Fibroblast of skin of back (primary cell): ENCODE data around the gene TTLL13.

ENCODE experiments used
- DNase-seq: peaks from one replicate; pipeline ENCODE4 v3.0.0-alpha.2; 2013

TTLL13 gene

GRCh38 chr15:90214553-90215196, 34.7 kb upstream of the TTLL13 start:
- no peak for DNase-seq

DNA sequence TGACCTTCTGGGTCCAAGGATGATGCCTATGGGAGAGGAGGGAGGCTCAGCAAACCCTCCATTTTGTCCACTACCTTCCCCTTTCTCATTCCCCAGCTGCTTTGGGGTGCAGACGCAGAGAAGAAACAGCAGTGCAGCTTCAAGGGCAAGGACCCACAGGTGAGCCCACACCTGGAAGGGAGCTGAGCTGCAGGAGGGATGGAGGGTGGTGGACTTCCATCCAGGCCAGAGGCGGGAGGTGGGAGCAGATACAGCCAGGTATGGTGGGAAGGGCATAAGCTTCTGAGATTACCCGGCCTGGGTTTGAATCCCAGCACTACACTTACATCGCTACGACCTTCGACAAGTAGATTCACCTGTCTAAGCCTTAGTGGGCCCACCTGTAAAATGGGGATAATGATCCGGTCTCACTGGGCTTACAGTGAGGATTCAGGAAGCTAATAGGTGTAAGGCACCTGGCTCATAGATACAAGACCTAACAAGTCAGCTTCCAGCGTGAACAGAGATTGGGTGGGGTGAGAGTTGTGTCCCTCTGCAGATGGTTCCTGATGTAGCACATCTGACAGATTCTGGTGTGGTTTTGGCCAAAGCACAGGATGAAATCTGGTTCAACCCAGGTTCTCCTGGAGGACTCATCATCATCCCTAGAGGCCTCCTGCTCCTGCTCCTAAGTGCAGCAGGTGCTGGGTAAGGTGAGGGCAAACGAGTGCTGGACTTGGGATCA, 31.5 kb upstream of the TTLL13 start:
- no peak for DNase-seq

- DNase-seq = peak; percentile 30
Measured at GRCh38 chr15:90219421-90220141, 29.8 kb upstream of the TTLL13 start.

DNA sequence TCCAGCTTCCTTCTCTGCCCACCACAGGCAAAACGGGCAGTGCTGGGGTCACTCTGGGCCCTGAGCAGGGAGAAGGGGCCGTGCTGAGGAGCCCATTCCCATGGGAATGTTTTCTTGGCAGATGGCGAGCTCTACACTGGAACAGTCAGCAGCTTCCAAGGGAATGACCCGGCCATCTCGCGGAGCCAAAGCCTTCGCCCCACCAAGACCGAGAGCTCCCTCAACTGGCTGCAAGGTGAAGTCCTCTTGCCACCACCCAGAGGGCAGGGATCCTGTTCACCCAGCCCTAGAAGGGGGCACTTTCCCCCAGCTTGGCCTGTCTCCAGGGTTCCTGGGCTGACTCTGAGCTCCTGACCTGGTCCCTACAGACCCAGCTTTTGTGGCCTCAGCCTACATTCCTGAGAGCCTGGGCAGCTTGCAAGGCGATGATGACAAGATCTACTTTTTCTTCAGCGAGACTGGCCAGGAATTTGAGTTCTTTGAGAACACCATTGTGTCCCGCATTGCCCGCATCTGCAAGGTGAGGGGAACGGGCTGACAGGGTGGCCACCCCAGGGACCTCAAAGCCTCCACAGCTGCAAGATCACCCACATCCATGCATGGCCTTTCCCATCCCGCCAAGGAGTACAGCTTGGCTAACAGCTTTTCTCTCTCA, 28.0 kb upstream of the TTLL13 start:
- DNase-seq = peak; percentile 83

- DNase-seq = no peak
Measured at GRCh38 chr15:90222547-90222946, 26.8 kb upstream of the TTLL13 start.

GRCh38 chr15:90223441-90224165, 25.8 kb upstream of the TTLL13 start:
- DNase-seq = no peak

DNA sequence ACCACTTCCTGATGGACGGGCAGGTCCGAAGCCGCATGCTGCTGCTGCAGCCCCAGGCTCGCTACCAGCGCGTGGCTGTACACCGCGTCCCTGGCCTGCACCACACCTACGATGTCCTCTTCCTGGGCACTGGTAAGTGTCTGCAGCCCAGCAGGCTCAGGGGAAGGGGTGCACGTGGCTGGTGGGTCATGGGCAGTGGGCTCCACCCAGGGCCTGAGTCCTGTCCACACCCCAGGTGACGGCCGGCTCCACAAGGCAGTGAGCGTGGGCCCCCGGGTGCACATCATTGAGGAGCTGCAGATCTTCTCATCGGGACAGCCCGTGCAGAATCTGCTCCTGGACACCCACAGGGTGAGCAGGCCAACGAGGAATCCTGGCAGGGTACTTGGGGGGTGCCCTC, 24.3 kb upstream of the TTLL13 start:
- no peak for DNase-seq

DNA sequence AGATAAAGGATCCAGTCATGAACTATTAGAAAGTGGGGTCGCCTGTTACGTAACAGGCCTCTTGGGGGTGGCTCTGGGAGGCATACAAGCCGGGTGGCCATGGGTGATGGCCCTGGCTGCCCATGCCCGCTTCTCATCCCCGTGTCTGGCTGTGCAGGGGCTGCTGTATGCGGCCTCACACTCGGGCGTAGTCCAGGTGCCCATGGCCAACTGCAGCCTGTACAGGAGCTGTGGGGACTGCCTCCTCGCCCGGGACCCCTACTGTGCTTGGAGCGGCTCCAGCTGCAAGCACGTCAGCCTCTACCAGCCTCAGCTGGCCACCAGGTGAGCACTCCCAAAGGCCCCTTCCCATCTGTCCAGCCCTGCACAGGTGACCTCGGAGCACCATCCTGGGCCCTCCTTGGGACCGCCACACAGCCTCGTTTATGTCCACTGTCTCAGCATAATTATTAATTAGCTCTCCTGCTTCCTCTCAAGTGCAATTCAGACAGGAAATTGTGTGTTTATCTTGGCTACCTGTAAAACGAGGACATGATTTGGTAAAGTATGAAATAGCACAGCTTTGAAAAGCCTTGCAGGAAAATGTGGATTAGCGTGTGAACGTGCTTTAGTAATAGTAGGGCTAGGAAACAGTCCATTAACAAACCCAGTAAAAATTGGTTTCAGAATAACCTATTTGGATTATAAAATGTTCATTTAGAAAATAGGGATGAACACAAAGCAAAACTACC, 23.7 kb upstream of the TTLL13 start:
- no peak for DNase-seq

DNA sequence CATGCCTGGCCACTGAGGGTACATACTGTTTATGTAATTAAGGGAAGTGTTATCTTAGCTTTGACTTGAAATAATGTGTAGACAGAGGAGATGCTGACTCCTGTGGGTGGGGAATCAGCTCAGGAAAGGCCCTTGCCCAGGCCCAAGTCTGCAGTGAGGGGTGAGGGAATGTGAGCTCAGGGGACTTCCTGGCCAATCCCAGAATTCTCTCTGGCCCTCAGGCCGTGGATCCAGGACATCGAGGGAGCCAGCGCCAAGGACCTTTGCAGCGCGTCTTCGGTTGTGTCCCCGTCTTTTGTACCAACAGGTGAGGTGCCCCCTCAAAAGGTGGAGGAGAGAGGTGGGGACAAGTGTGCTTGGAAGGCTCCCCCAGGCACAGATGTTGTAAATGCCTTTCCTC, 22.0 kb upstream of the TTLL13 start:
- DNase-seq = no peak

DNA sequence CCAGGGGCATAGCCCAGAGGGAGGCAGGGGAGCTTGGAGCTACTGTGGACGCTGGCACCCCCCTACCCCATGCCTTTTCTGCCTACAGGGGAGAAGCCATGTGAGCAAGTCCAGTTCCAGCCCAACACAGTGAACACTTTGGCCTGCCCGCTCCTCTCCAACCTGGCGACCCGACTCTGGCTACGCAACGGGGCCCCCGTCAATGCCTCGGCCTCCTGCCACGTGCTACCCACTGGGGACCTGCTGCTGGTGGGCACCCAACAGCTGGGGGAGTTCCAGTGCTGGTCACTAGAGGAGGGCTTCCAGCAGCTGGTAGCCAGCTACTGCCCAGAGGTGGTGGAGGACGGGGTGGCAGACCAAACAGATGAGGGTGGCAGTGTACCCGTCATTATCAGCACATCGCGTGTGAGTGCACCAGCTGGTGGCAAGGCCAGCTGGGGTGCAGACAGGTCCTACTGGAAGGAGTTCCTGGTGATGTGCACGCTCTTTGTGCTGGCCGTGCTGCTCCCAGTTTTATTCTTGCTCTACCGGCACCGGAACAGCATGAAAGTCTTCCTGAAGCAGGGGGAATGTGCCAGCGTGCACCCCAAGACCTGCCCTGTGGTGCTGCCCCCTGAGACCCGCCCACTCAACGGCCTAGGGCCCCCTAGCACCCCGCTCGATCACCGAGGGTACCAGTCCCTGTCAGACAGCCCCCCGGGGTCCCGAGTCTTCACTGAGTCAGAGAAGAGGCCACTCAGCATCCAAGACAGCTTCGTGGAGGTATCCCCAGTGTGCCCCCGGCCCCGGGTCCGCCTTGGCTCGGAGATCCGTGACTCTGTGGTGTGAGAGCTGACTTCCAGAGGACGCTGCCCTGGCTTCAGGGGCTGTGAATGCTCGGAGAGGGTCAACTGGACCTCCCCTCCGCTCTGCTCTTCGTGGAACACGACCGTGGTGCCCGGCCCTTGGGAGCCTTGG, 21.3 kb upstream of the TTLL13 start:
- DNase-seq = no peak

GRCh38 chr15:90228960-90229359, 20.4 kb upstream of the TTLL13 start:
- no peak for DNase-seq

DNA sequence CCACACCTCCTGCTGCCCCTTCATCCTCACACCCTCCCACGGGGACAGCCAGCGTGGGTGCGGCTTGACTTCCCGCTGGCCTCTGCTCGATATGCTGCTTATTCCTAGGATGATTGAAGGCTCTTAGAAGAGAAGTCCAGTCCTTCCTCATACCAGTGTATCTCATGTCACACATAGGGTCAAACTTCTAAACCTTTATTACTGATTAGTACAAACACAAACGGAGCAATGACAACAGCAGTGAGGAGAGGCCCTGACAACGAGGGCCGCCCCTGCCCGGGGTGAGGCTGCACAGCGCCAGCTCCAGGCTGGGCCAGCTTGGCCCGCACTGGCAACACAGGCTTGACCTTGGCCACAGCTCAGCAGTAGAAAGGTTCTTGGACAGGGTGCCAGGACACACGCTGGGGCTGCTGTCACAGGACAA, 19.3 kb upstream of the TTLL13 start:
- no peak for DNase-seq

GRCh38 chr15:90230610-90231009, 18.7 kb upstream of the TTLL13 start:
- no peak for DNase-seq

DNA sequence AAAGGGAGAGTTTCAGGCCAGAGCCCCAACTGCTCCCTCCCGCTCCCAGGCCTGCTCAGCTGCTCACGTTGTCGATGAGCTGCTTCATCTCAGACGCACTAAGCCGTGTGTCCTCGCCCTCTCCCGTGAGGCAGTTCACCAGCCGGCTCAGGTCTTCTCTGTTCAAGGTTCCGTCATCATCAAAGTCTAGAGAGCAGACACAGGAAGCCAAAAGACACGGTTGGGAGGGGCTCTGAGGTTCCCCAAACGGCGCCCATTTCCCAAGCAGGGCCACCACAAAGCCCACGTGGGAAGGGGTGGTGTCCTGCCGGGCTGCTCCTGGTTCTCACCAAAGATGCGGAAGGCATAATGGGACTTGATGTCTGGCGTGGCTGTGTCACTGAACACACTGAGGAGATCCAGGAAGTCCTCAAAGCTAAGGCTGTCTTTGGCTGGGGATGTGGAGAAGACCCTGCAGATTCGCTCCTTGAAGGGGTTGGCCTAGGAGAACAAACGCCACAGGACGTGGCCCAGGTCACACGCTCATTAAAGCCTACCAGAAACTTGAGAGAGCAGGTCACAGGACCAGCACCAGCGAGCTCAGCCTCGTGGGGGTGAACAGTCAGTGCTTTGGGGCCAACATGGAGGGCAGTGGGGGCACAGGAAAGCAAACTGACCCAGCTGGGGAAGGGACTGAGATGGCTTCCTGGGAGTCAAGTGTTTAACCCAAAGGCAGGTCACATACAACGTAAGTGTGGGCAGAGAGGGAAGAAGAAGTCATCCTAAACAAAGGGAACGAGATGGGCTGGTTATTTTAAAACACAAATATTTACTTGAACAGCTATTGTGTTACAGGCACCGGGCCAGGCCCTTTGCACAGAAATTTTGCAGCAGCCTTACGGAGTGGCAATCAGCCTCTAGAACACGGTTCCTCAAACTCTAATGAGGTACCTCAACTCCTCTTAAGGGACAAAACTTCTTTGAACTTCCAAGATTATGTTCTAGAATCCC, 18.0 kb upstream of the TTLL13 start:
- no peak for DNase-seq

- no peak for DNase-seq
Measured at GRCh38 chr15:90232196-90232595, 17.2 kb upstream of the TTLL13 start.

DNA sequence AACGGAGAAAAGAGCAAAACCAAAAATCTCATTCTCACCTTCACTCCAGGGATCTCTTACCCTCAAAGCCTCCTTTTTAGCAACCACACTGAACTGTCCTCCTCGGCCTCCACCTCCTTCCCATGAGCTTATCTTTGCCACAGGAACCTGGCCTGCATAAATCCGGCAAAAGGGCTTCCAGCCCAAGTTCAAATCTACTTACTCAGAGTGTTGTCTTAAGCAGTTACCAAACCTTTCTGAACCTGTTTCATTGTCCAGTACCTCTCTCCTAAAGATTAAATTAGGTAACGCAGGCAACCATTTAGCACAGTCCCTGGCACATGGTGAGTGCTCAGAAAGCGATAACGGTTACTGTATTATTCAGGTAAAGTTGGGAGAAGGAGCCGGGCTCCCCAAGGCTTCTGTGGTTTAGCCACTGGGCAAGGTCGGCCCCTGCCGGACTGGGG, 16.4 kb upstream of the TTLL13 start:
- no peak for DNase-seq

GRCh38 chr15:90233387-90234095, 15.8 kb upstream of the TTLL13 start, which contains the start of gene CIB1:
TSS of gene CIB1 (minus strand) at chr15:90233941. CDS start at chr15:90233885, 56 bp downstream.
- peak; percentile 97 for DNase-seq
